GM20000 (cell line): Measurements from ENCODE around the gene LRBA.

Experiments
- DNase-seq: peaks from one replicate; pipeline ENCODE4 v3.0.0; 2012; ENCODE audit warnings: low spot score
- CTCF ChIP-seq: IDR thresholded peaks from 2 replicates; pipeline ENCODE4 v1.5.1; 2012; ENCODE audit warnings: mild to moderate bottlenecking, control low read depth; ENCODE audit errors: extremely low read depth, missing control alignments

The LRBA gene

DNA sequence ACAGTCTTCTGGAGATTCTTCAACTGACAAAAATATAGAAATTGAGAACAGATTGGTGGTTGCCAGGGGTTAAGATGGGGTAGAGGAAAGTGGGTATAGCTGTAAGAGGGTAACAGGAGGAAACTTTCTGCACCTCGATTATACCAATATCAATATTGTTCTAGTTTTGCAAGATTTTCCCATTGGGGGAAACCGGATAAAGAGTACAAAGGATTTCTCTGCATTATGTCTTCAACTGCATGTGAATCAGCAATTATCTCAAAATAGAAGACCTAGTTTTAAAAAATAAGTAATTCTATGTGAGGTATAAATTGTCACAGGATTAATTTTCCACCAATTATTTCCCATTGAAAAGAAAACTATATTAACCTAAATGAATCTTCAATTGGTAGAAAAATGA is 65.7 kb downstream of the LRBA start:
- DNase-seq: no peak
- no peak for TF ChIP-seq CTCF

DNA sequence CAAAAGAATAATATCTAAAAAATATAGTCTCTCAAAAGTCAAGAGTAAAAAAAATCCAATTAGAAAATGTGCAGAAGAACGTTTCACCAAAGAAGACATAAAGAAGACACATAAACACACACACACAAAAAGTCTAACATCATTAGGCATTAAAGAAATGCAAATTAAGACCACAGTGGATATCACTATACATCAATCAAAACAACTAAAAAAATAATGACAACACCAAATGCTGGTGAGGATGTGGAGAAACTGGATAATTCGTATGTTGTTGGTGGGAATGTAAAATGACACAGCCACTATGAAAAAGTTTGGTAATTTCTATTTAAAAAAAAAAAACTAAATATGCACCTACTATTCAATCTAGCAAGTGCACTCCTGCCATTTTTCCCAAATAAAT is 66.4 kb downstream of the LRBA start:
- no peak for DNase-seq
- TF ChIP-seq CTCF: no peak

- TF ChIP-seq CTCF: no peak
- no peak for DNase-seq
Observed at GRCh38 chr4:150948074-150948473, 67.0 kb downstream of the LRBA start.

DNA sequence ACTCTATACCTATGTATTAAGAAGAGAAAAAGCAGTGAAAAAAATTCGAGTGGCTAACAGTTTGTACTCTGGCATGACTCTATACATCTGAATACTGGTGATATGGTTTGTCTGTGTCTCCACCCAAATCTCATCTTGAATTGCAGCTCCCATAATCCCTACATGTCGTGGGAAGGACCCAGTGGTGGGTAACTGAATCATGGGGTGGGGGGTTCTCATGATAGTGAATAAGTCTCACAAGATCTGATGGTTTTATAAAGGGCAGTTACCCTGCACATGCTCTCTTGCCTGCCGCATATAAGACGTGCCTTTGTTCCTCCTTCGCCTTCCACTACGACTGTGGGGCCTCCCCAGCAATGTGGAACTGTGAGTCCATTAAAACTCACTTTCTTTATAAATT is 70.4 kb downstream of the LRBA start:
- no peak for TF ChIP-seq CTCF
- DNase-seq: no peak

DNA sequence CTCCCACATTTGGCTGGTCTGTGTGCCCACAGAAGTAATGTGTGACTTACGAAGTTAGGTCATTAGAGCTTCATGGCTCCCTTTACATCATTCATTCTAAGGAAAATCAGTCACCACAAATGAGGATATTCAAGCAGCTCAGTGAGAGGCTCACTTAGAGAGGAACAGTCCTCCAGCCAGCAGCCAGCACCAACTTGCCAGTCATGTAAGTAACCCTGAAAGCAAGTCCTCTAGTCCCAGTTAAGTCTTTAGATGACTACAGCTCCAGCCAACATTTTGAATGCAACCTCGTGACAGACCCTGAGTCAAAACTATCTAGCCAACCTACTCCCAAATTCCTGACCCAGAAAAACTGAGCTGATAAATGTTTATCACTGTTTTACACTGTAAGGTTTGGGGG is 71.3 kb downstream of the LRBA start:
- no peak for TF ChIP-seq CTCF
- DNase-seq: no peak

- TF ChIP-seq CTCF: no peak
- no peak for DNase-seq
Observed at GRCh38 chr4:150943126-150943525, 72.0 kb downstream of the LRBA start.

DNA sequence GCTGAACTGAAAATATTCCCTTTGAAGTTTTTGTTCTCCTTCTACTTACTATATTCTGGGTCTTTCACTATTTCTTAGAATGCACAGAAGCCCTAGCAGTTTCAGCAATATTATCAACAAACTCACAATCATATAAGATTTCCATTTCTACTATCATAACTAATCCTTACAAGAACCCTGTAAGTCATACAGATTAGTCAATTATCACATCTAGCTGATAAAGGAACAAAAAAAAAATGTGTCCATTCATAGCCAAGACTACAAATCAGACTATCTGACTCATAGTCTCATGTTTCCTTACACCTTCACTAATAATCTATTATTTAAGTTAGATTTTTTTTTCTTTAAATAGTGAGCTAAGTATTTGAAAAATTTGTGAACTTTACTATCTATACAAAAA is 72.5 kb downstream of the LRBA start:
- DNase-seq: no peak
- TF ChIP-seq CTCF: no peak

DNA sequence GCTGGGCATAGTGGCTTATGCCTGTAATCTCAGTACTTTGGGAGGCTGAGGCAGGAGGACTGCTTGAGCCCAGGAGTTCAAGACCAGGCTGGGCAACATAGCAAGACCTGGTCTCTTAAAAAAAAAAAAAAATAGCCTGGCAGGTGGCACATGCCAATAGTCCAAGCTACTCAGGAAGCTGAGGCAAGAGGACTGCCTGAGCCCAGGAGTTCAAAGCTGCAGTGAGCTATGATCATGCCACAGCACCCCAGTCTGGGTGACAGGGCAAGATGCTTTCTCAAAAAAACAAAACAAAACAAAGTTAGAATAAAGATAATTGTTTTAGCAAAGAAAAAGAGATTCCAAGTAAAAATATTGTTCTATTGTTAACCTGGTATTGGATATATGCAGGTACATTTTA is 75.0 kb downstream of the LRBA start:
- TF ChIP-seq CTCF: no peak

More for the DNA sequence above, 75.0 kb downstream of the LRBA start:
- DNase-seq: no peak
